OCI-LY7 (cell line): Measurements from ENCODE around the gene MTG2. TPM values are rescaled to one million over a fixed set of nuclear protein-coding genes. Genes with fewer than 3 reads are reported as not detected.

Experiments
- BruUV-seq: library from RNA; stranded (reverse); fragments of 400-500 nt; replicated peaks from 2 replicates; lab custom pipeline; 2021; lab: Mats Ljungman, UMichigan
- CTCF ChIA-PET: fragments of 300-600 bp; sonication (Branson Sonifier 250); formaldehyde crosslinking; loops from one replicate; lab custom pipeline; 2022; ENCODE audit warnings: antibody characterized with exemption; ENCODE audit not compliant: unreplicated experiment; lab: Charles Lee
- POLR2A ChIA-PET: fragments of 300-600 bp; sonication (Branson Sonifier 250); formaldehyde crosslinking; loops from one replicate; lab custom pipeline; 2022; ENCODE audit warnings: antibody characterized with exemption; lab: Charles Lee
- DNase-seq: peaks from one replicate; pipeline ENCODE4 v3.0.0-alpha.2; 2015; ENCODE audit warnings: low spot score
- H2AFZ ChIP-seq: fragments of 200-600 bp; sonication (generic), shearing (Covaris generic); 2 replicates; pipeline ENCODE4 v1.6.1; 2014; ENCODE audit warnings: mild to moderate bottlenecking, antibody characterized with exemption, low read length, moderate library complexity
- H3K27ac ChIP-seq: fragments of 200-600 bp; sonication (generic); 2 replicates; pipeline ENCODE4 v1.5.1; 2014; ENCODE audit warnings: mixed run types, low read depth, mild to moderate bottlenecking, moderate library complexity, low read length, inconsistent platforms; ENCODE audit not compliant: poor library complexity, severe bottlenecking
- H3K36me3 ChIP-seq: fragments of 200-600 bp; sonication (generic); 2 replicates; pipeline ENCODE4 v1.6.1; 2014; ENCODE audit warnings: mild to moderate bottlenecking, antibody characterized with exemption, low read length, moderate library complexity, mixed read lengths; ENCODE audit not compliant: insufficient read depth
- H3K4me1 ChIP-seq: fragments of 200-600 bp; sonication (generic); 2 replicates; pipeline ENCODE4 v1.5.1; 2014; ENCODE audit warnings: mild to moderate bottlenecking, low read length; ENCODE audit not compliant: insufficient read depth, poor library complexity, severe bottlenecking
- H3K4me2 ChIP-seq: fragments of 200-600 bp; sonication (generic); 2 replicates; pipeline ENCODE4 v1.6.1; 2014; ENCODE audit warnings: mild to moderate bottlenecking, low read length
- H3K4me3 ChIP-seq: fragments of 200-600 bp; sonication (generic); 2 replicates; pipeline ENCODE4 v1.5.1; 2014; ENCODE audit warnings: mild to moderate bottlenecking, low read depth, low read length; ENCODE audit not compliant: poor library complexity, severe bottlenecking
- H3K79me2 ChIP-seq: fragments of 200-600 bp; sonication (generic); 2 replicates; pipeline ENCODE4 v1.6.1; 2016; ENCODE audit warnings: low read depth, mild to moderate bottlenecking, low read length, moderate library complexity, mixed read lengths; ENCODE audit not compliant: insufficient read depth
- H3K9me2 ChIP-seq: fragments of 200-600 bp; sonication (generic); 2 replicates; pipeline ENCODE4 v1.6.1; 2016; ENCODE audit warnings: mild to moderate bottlenecking, low read length, mixed read lengths; ENCODE audit not compliant: insufficient read depth
- H3K9me3 ChIP-seq: fragments of 200-600 bp; sonication (generic); 2 replicates; pipeline ENCODE4 v1.6.1; 2014; ENCODE audit warnings: mild to moderate bottlenecking, mixed run types, low read length, mixed read lengths
- H4K20me1 ChIP-seq: fragments of 200-600 bp; sonication (generic); 2 replicates; pipeline ENCODE4 v1.6.1; 2014; ENCODE audit warnings: mild to moderate bottlenecking, antibody characterized with exemption, low read length, moderate library complexity, mixed read lengths; ENCODE audit not compliant: insufficient read depth
- EZH2phosphoT487 ChIP-seq: fragments of 200-600 bp; sonication (generic); IDR thresholded peaks from 2 replicates; pipeline ENCODE4 v1.6.1; 2018; ENCODE audit warnings: low read depth, borderline replicate concordance, mild to moderate bottlenecking, mixed run types, antibody characterized with exemption, low read length, moderate library complexity, mixed read lengths
- intact Hi-C: fragments of 100-400 bp; cut with micrococcal nuclease; formaldehyde crosslinking; loops from one replicate; pipeline ENCODE4 v1.10.0; 2022; ENCODE audit not compliant: unreplicated experiment
- total RNA-seq, 2 experiments: library from RNA; depleted of rRNA in 1 of 2; stranded (reverse); fragments of >200 nt in 1 of 2; shearing (Covaris generic) in 1 of 2; gene quantifications; 2 replicates each; pipeline ENCODE4 v1.2.3, GENCODE V29; 2014 to 2022
- TF ChIP-seq, protein P1 (sequence below): fragments of 200-600 bp; sonication (generic); conservative IDR thresholded peaks from 2 replicates; pipeline ENCODE4 v1.5.1; 2014; ENCODE audit warnings: mild to moderate bottlenecking, antibody characterized with exemption, low read length, moderate library complexity, mixed read lengths

The MTG2 gene
- total RNA-seq, 2 experiments from 2014 or later = 24.1 to 37.5 TPM

DNA sequence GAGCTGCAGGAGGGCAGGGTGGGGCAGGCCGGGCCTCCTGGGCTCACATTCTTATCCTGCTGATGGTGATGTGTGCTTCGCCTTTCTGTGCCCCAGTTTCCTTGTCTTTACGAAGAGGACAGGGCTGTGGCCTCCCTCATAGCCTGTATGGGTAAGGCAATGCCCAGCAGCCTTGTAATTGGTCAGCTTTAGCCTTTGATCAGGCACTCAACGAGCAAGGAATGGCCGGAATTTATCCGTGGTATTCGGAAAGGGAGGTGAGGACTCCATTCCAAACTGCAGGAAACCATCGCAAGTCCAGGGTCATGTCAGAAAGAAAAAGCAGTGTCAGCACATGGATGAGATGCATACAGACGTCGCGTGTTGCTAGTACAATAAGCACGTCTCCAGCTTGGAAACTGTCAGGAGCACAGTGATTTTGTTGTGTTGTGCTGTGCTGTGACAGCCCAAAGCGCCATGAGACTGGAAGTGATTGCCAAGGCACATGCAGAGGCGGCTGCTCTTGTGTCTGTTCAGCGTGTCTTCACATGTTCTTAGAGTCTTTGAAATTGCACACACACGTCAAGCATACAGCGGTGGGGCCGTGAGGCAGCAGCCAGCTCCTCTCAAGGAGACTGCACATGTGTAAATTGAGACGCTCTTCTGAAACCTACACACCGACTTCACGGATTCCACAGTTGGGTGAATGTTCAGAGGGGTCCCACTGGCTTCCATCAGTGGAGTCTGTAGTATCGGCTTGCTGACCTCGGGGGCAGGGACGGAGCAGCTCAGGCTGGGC lies 33.1 kb upstream of the MTG2 start:
- TF ChIP-seq EZH2phosphoT487 = no peak
- TF ChIP-seq, protein P1, sequence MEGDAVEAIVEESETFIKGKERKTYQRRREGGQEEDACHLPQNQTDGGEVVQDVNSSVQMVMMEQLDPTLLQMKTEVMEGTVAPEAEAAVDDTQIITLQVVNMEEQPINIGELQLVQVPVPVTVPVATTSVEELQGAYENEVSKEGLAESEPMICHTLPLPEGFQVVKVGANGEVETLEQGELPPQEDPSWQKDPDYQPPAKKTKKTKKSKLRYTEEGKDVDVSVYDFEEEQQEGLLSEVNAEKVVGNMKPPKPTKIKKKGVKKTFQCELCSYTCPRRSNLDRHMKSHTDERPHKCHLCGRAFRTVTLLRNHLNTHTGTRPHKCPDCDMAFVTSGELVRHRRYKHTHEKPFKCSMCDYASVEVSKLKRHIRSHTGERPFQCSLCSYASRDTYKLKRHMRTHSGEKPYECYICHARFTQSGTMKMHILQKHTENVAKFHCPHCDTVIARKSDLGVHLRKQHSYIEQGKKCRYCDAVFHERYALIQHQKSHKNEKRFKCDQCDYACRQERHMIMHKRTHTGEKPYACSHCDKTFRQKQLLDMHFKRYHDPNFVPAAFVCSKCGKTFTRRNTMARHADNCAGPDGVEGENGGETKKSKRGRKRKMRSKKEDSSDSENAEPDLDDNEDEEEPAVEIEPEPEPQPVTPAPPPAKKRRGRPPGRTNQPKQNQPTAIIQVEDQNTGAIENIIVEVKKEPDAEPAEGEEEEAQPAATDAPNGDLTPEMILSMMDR = no peak
- Histone ChIP-seq H3K79me2 (peaks cover 14% of the 10 kb centered on the region; the same call in 1 of the 2 replicates), H3K36me3 (peaks cover 28% of the 10 kb centered on the region), H3K4me3 (no peak overlapping the region), H3K9me3 (no peaks in the 10 kb centered on the region), H2AFZ (no peak overlapping the region), H3K27ac (no peak overlapping the region), H3K4me1 (peaks cover 6% of the 10 kb centered on the region), H4K20me1 (peaks cover 4% of the 10 kb centered on the region; the same call in 1 of the 2 replicates), H3K9me2 (no peaks in the 10 kb centered on the region), H3K4me2 (no peak overlapping the region)
- no TSS peak for BruUV-seq
- CTCF ChIA-PET = no interaction called here
- intact Hi-C loops = no loop called here
- POLR2A ChIA-PET = no interaction called here
- DNase-seq = no peak

DNA sequence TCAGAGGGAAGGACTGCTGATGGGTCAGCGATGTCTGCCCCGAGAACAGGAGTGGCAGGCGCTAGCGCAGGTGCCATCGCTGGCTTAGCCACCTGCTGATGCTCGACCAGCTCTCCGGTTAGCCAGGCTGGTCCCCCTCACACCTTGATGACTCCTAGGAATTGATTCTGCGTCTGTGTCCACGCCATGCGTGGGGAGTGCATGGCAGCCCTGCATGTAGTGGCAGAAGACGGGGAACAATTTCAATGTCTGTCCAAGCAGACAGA lies 32.6 kb upstream of the MTG2 start:
- no peaks in the 10 kb centered on the region for H4K20me1 ChIP-seq
- intact Hi-C loops = no loop called here
- TF ChIP-seq, protein P1 = no peak
- no peak for TF ChIP-seq EZH2phosphoT487
- H2AFZ ChIP-seq = no peak overlapping the region
- peaks cover 28% of the 10 kb centered on the region for H3K36me3 ChIP-seq
- H3K4me3 ChIP-seq = no peak overlapping the region
- peaks cover under 1% of the 10 kb centered on the region for H3K4me1 ChIP-seq
- H3K79me2 ChIP-seq = peaks cover 10% of the 10 kb centered on the region; the same call in 1 of the 2 replicates
- ChIA-PET CTCF (no interaction called here), POLR2A (no interaction called here)
- H3K27ac ChIP-seq = no peak overlapping the region
- H3K9me2 ChIP-seq = no peaks in the 10 kb centered on the region
- DNase-seq = no peak
- BruUV-seq = no TSS peak
- no peak overlapping the region for H3K4me2 ChIP-seq
- H3K9me3 ChIP-seq = no peaks in the 10 kb centered on the region

DNA sequence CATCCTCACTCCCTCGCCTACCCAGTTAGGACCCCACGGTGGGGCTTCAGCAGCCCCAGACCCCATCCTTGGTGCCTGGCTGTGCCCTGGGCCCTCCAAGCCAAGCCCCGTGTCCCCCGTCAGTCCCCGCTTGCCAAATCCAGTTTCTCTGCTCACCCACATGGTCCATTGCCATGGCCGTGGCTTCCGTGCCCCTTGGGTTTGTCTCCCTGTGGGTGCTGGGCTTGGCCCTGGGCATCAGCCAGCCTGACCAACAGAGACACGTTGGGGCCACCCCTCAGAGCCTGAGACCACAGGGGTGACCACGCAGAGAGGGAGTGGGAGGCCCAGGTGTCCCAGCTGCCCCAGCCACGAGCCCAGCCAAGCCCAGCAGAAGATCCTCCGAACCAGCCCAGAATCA lies 31.6 kb upstream of the MTG2 start:
- no peaks in the 10 kb centered on the region for H3K9me3 ChIP-seq
- POLR2A ChIA-PET = no interaction called here
- H3K79me2 ChIP-seq = peaks cover 10% of the 10 kb centered on the region; the same call in 1 of the 2 replicates
- no peak overlapping the region for H3K4me2 ChIP-seq
- H3K4me3 ChIP-seq = no peak overlapping the region
- H2AFZ ChIP-seq = no peak overlapping the region
- no TSS peak for BruUV-seq
- CTCF ChIA-PET = no interaction called here
- peaks cover 28% of the 10 kb centered on the region for H3K36me3 ChIP-seq
- H3K4me1 ChIP-seq = no peaks in the 10 kb centered on the region
- TF ChIP-seq, protein P1 = no peak
- no peak for TF ChIP-seq EZH2phosphoT487
- no peak for DNase-seq
- no peaks in the 10 kb centered on the region for H3K9me2 ChIP-seq
- H3K27ac ChIP-seq = no peak overlapping the region
- intact Hi-C loops = no loop called here
- no peaks in the 10 kb centered on the region for H4K20me1 ChIP-seq
